IMR-90 (cell line): ENCODE results near the gene RPS6KA4. TPM values are rescaled to one million over a fixed set of nuclear protein-coding genes. Genes with fewer than 3 reads are reported as not detected.

Experiments
- ATAC-seq: fragments of 200-7000 bp; cut with Tn5 transposase; 2 replicates; pipeline ENCODE4 v1.9.1; 2020; ENCODE audit warnings: low read depth, mild to moderate bottlenecking, moderate library complexity
- BruUV-seq: library from RNA; stranded (reverse); fragments of 400-500 nt; replicated peaks from 2 replicates; lab custom pipeline; 2021; lab: Mats Ljungman, UMichigan
- CTCF ChIA-PET: fragments of 300-600 bp; formaldehyde crosslinking; extraction: SDS; loops from one replicate; lab custom pipeline; 2021; ENCODE audit warnings: antibody characterized with exemption; lab: Yijun Ruan, JAX
- POLR2A ChIA-PET: fragments of 300-600 bp; sonication (Branson Sonifier 250); formaldehyde crosslinking; loops from one replicate; lab custom pipeline; 2022; ENCODE audit warnings: antibody characterized with exemption; ENCODE audit not compliant: unreplicated experiment; lab: Charles Lee
- DNase-seq: peaks from one replicate; pipeline ENCODE4 v3.0.0; 2013
- H2AFZ ChIP-seq: replicated peaks from 2 replicates; pipeline ENCODE3; 2013; ENCODE audit warnings: low read length, mild to moderate bottlenecking; ENCODE audit not compliant: poor library complexity
- H2AK5ac ChIP-seq: 2 replicates; pipeline ENCODE4 v1.6.1; 2013; ENCODE audit warnings: low read depth, low read length, inconsistent platforms
- H2AK9ac ChIP-seq: replicated peaks from 2 replicates; pipeline ENCODE3; 2013; ENCODE audit warnings: mild to moderate bottlenecking, low read depth, low read length, moderate library complexity; ENCODE audit not compliant: poor library complexity
- H2BK120ac ChIP-seq: 2 replicates; pipeline ENCODE4 v1.6.1; 2013; ENCODE audit warnings: low read depth, low read length, inconsistent platforms
- H2BK15ac ChIP-seq: 3 replicates; pipeline ENCODE4 v1.6.1; 2013; ENCODE audit warnings: low read depth, low read length, inconsistent platforms
- H2BK20ac ChIP-seq: 2 replicates; pipeline ENCODE4 v1.6.1; 2013; ENCODE audit warnings: low read depth, mild to moderate bottlenecking, inconsistent platforms, low read length, moderate library complexity
- H2BK5ac ChIP-seq: 2 replicates; pipeline ENCODE4 v1.6.1; 2013; ENCODE audit warnings: mild to moderate bottlenecking, low read depth, low read length, inconsistent platforms; ENCODE audit not compliant: poor library complexity, severe bottlenecking
- H3K14ac ChIP-seq: replicated peaks from 2 replicates; pipeline ENCODE4 v1.6.1; 2013; ENCODE audit warnings: low read depth, low read length, inconsistent platforms
- H3K18ac ChIP-seq: 2 replicates; pipeline ENCODE4 v1.6.1; 2013; ENCODE audit warnings: low read depth, low read length, control low read depth
- H3K23ac ChIP-seq: 2 replicates; pipeline ENCODE4 v1.6.1; 2013; ENCODE audit warnings: low read depth, low read length, inconsistent platforms
- H3K27ac ChIP-seq: 2 replicates; pipeline ENCODE4 v1.5.1; 2013; ENCODE audit warnings: mild to moderate bottlenecking, control low read depth, low read length; ENCODE audit not compliant: insufficient read depth
- H3K27me3 ChIP-seq: 2 replicates; pipeline ENCODE4 v1.6.1; 2013; ENCODE audit warnings: low read length; ENCODE audit not compliant: control insufficient read depth, insufficient read depth
- H3K36me3 ChIP-seq: 2 replicates; pipeline ENCODE4 v1.6.1; 2013; ENCODE audit warnings: low read length, mixed read lengths; ENCODE audit not compliant: control insufficient read depth, insufficient read depth
- H3K4ac ChIP-seq: 2 replicates; pipeline ENCODE4 v1.6.1; 2013; ENCODE audit warnings: low read depth, low read length, inconsistent platforms
- H3K4me1 ChIP-seq: 2 replicates; pipeline ENCODE4 v1.6.1; 2013; ENCODE audit warnings: low read length, mixed read lengths; ENCODE audit not compliant: control insufficient read depth, insufficient read depth
- H3K4me2 ChIP-seq: 2 replicates; pipeline ENCODE4 v1.6.1; 2013; ENCODE audit warnings: low read depth, mild to moderate bottlenecking, control low read depth, low read length, moderate library complexity
- H3K4me3 ChIP-seq: 2 replicates; pipeline ENCODE4 v1.5.1; 2013; ENCODE audit warnings: low read depth, mild to moderate bottlenecking, control low read depth, low read length, moderate library complexity; ENCODE audit not compliant: insufficient read depth
- H3K56ac ChIP-seq: 2 replicates; pipeline ENCODE4 v1.6.1; 2013; ENCODE audit warnings: low read length, inconsistent platforms; ENCODE audit not compliant: insufficient read depth; ENCODE audit errors: extremely low read depth
- H3K79me1 ChIP-seq, 2 experiments: 2 replicates each; pipeline ENCODE4 v1.6.1; 2013; ENCODE audit warnings: low read length in 2 of 2, inconsistent platforms in 1 of 2, low read depth in 1 of 2
- H3K9ac ChIP-seq: 2 replicates; pipeline ENCODE4 v1.6.1; 2013; ENCODE audit warnings: low read depth, low read length, control low read depth
- H3K9me1 ChIP-seq: 2 replicates; pipeline ENCODE4 v1.6.1; 2013; ENCODE audit warnings: low read length, inconsistent platforms; ENCODE audit not compliant: insufficient read depth
- H3K9me3 ChIP-seq: 2 replicates; pipeline ENCODE4 v1.6.1; 2013; ENCODE audit warnings: low read length; ENCODE audit not compliant: control insufficient read depth, insufficient read depth
- H4K20me1 ChIP-seq: 2 replicates; pipeline ENCODE4 v1.6.1; 2013; ENCODE audit warnings: low read length, inconsistent platforms; ENCODE audit not compliant: insufficient read depth
- H4K5ac ChIP-seq: 2 replicates; pipeline ENCODE4 v1.6.1; 2013; ENCODE audit warnings: mild to moderate bottlenecking, low read depth, low read length, control low read depth
- H4K8ac ChIP-seq, 2 experiments: 2 replicates each; pipeline ENCODE4 v1.6.1; 2013; ENCODE audit warnings: low read depth in 2 of 2, low read length in 2 of 2, control low read depth in 1 of 2, inconsistent platforms in 1 of 2
- H4K91ac ChIP-seq: 2 replicates; pipeline ENCODE4 v1.6.1; 2013; ENCODE audit warnings: low read depth, low read length, inconsistent platforms; ENCODE audit not compliant: insufficient read depth
- BHLHE40 ChIP-seq: fragments of 150-350 bp; IDR thresholded peaks from 2 replicates; pipeline ENCODE4 v1.6.1; 2016; ENCODE audit warnings: mild to moderate bottlenecking, low read depth, low read length
- CHD1 ChIP-seq: IDR thresholded peaks from 2 replicates; pipeline ENCODE4 v1.6.1; 2012; ENCODE audit warnings: low read depth, low read length, improper control_type of control experiment
- FOS ChIP-seq: fragments of 150-350 bp; IDR thresholded peaks from 2 replicates; pipeline ENCODE4 v1.6.1; 2016; ENCODE audit warnings: low read depth, low read length
- MAFK ChIP-seq: IDR thresholded peaks from 2 replicates; pipeline ENCODE4 v1.6.1; 2012; ENCODE audit warnings: low read depth, low read length, improper control_type of control experiment
- MAZ ChIP-seq: IDR thresholded peaks from 2 replicates; pipeline ENCODE4 v1.6.1; 2012; ENCODE audit warnings: low read depth, mild to moderate bottlenecking, low read length, improper control_type of control experiment, moderate library complexity, borderline replicate concordance
- NFE2L2 ChIP-seq: fragments of 150-350 bp; IDR thresholded peaks from 2 replicates; pipeline ENCODE4 v1.6.1; 2016; ENCODE audit warnings: low read depth, mild to moderate bottlenecking, low read length
- POLR2A ChIP-seq: IDR thresholded peaks from 2 replicates; pipeline ENCODE4 v1.6.1; 2012; ENCODE audit warnings: mild to moderate bottlenecking, low read depth, low read length
- RAD21 ChIP-seq: IDR thresholded peaks from 2 replicates; pipeline ENCODE4 v1.6.1; 2012; ENCODE audit warnings: low read length, improper control_type of control experiment
- RCOR1 ChIP-seq: IDR thresholded peaks from 2 replicates; pipeline ENCODE4 v1.6.1; 2012; ENCODE audit warnings: mild to moderate bottlenecking, low read length, improper control_type of control experiment; ENCODE audit not compliant: insufficient replicate concordance
- RFX5 ChIP-seq: IDR thresholded peaks from 2 replicates; pipeline ENCODE4 v1.8.0; 2012; ENCODE audit warnings: low read depth, mild to moderate bottlenecking, low read length, moderate library complexity
- SMC3 ChIP-seq: fragments of 150-350 bp; IDR thresholded peaks from 2 replicates; pipeline ENCODE4 v1.6.1; 2016; ENCODE audit warnings: low read depth, mild to moderate bottlenecking, antibody characterized with exemption, low read length, moderate library complexity
- WGBS, 2 experiments: methylation state at CpG; one replicate each; pipeline versions ENCODE4 v1.1.5 to v1.1.7; 2013; ENCODE audit warnings: missing lambda C conversion rate in 2 of 2; ENCODE audit not compliant: insufficient read length in 1 of 2; ENCODE audit errors: extremely low coverage in 2 of 2; 5-methylcytosine and 5-hydroxymethylcytosine counted together
- dilution Hi-C: fragments of 300-500 bp; cut with HindIII; formaldehyde crosslinking; loops from one replicate; pipeline ENCODE4 v1.14.3; 2018; ENCODE audit warnings: low sequenced_read_pairs; ENCODE audit not compliant: unreplicated experiment
- in situ Hi-C: fragments of 300-500 bp; cut with MboI; formaldehyde crosslinking; loops from 3 replicates; pipeline ENCODE4 v1.14.3; 2019; ENCODE audit warnings: low sequenced_read_pairs, inconsistent platforms, mixed read lengths
- intact Hi-C: fragments of 100-400 bp; cut with micrococcal nuclease; formaldehyde crosslinking; loops from 2 replicates; pipeline ENCODE4 v1.10.0; 2022
- polyA plus RNA-seq, 3 experiments: library from polyadenylated mRNA; depleted of rRNA; stranded (reverse); fragments of >200 nt; gene quantifications; 2 replicates each; pipeline ENCODE4 v1.2.3, GENCODE V29; 2012; ENCODE audit warnings: low replicate concordance in 1 of 3
- total RNA-seq: library from RNA; depleted of rRNA; stranded (reverse); fragments of >200 nt; gene quantifications from 2 replicates; pipeline ENCODE4 v1.2.3, GENCODE V29; 2012
- TF ChIP-seq, protein P1 (sequence below): conservative IDR thresholded peaks from 2 replicates; pipeline ENCODE4 v1.5.1; 2012; ENCODE audit warnings: mild to moderate bottlenecking, low read depth, low read length, improper control_type of control experiment
- TF ChIP-seq, protein P2 (sequence below): fragments of 150-350 bp; IDR thresholded peaks from 2 replicates; pipeline ENCODE4 v1.6.1; 2017; ENCODE audit warnings: mild to moderate bottlenecking, antibody characterized with exemption, low read length, low read depth

RPS6KA4 gene
- total and polyA plus RNA-seq, 2 of the 4 experiments (the other 2 are of a cell fraction) = 38.8 to 52.9 TPM

DNA sequence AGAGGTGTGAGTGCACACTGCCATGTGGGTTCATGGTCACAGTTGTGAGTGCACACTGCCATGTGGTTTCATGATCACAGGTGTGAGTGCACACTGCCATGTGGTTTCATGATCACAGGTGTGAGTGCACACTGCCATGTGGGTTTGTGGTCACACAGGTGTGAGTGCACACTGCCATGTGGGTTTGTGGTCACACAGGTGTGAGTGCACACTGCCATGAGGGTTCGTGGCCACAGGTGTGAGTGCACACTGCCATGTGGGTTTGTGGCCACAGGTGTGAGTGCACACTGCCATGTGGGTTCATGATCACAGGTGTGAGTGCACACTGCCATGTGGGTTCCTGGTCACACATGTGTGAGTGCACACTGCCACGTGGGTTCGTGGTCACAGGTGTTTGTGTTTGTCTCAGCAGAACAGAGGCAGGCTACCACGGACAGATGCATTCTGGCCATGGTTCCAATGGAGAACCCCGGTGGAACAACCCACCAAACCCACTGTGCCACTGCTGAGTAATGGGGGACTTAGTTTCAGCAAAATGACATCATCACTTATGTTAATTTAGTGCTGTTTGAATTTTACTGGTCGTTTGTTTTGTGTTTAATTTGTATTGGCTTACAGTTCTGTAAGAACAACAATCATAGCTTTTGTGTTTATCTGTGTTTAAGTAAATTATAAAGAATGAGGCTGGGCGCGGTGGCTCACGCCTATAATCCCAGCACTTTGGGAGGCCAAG is 57.2 kb downstream of the RPS6KA4 start:
- Histone ChIP-seq H3K56ac (no peak overlapping the region), H3K18ac (no peak overlapping the region), H2AFZ (peak overlapping the region; percentile 32), H3K9me1 (0 out of 2 replicates have a peak, but pooled peaks cover 3% of the 10 kb centered on the region), H3K23ac (no peak overlapping the region), H3K36me3 (no peaks in the 10 kb centered on the region), H4K91ac (no peak overlapping the region), H3K9ac (no peak overlapping the region), H3K4ac (no peak overlapping the region), H2BK20ac (no peak overlapping the region), H3K79me1 (no peaks in the 10 kb centered on the region), H3K4me3 (no peak overlapping the region), H2BK5ac (no peak overlapping the region), H2AK9ac (no peak overlapping the region), H2BK15ac (no peak overlapping the region), H3K27me3 (peaks cover 6% of the 10 kb centered on the region), H4K20me1 (no peaks in the 10 kb centered on the region), H4K8ac (no peak overlapping the region), H3K27ac (no peak overlapping the region), H3K9me3 (peaks cover under 1% of the 10 kb centered on the region; the same call in 1 of the 2 replicates), H3K4me2 (no peak overlapping the region), H3K4me1 (no peaks in the 10 kb centered on the region), H3K14ac (no peak overlapping the region), H2AK5ac (no peak overlapping the region), H2BK120ac (no peak overlapping the region), H4K5ac (no peak overlapping the region)
- intact Hi-C loops = no loop called here
- in situ Hi-C loops = no loop called here
- DNase-seq = no peak
- ATAC-seq = no peak
- CTCF ChIA-PET = no interaction called here
- TF ChIP-seq MAFK = no peak
- no peak for TF ChIP-seq POLR2A
- no peak for TF ChIP-seq RAD21
- TF ChIP-seq, protein P1, sequence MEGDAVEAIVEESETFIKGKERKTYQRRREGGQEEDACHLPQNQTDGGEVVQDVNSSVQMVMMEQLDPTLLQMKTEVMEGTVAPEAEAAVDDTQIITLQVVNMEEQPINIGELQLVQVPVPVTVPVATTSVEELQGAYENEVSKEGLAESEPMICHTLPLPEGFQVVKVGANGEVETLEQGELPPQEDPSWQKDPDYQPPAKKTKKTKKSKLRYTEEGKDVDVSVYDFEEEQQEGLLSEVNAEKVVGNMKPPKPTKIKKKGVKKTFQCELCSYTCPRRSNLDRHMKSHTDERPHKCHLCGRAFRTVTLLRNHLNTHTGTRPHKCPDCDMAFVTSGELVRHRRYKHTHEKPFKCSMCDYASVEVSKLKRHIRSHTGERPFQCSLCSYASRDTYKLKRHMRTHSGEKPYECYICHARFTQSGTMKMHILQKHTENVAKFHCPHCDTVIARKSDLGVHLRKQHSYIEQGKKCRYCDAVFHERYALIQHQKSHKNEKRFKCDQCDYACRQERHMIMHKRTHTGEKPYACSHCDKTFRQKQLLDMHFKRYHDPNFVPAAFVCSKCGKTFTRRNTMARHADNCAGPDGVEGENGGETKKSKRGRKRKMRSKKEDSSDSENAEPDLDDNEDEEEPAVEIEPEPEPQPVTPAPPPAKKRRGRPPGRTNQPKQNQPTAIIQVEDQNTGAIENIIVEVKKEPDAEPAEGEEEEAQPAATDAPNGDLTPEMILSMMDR = no peak
- TF ChIP-seq FOS = no peak
- TF ChIP-seq SMC3 = no peak
- no peak for TF ChIP-seq RFX5
- TF ChIP-seq CHD1 = no peak
- no peak for TF ChIP-seq RCOR1
- TF ChIP-seq MAZ = no peak
- TF ChIP-seq, protein P2, sequence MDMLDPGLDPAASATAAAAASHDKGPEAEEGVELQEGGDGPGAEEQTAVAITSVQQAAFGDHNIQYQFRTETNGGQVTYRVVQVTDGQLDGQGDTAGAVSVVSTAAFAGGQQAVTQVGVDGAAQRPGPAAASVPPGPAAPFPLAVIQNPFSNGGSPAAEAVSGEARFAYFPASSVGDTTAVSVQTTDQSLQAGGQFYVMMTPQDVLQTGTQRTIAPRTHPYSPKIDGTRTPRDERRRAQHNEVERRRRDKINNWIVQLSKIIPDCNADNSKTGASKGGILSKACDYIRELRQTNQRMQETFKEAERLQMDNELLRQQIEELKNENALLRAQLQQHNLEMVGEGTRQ = no peak
- TF ChIP-seq BHLHE40 = no peak
- no peak for TF ChIP-seq NFE2L2
- POLR2A ChIA-PET = no interaction called here
- dilution Hi-C loops = no loop called here
- BruUV-seq = no TSS peak
- WGBS, 2 experiments = no CpG with 5 or more reads among the region's 9 CpGs
